ENCODE results near the gene PC. TPM values are rescaled to one million over a fixed set of nuclear protein-coding genes. Genes with fewer than 3 reads are reported as not detected.

Gene PC
- total RNA-seq, 4 donors from 2014 or later: 4.7 to 7.0 (median 5.6) TPM

- peaks cover 0 to 60% of the 10 kb centered on the region in 2 donors for H3K36me3 ChIP-seq
- peaks cover 0 to 21% (median 10%) of the 10 kb centered on the region in 3 donors for H3K4me1 ChIP-seq
- H3K27me3 ChIP-seq: no peaks in the 10 kb centered on the region
- ATAC-seq: no peak
- TF ChIP-seq EP300 (IDR thresholded peaks at IDR 0.05) (no peak), CTCF (IDR thresholded peaks at IDR 0.05) (no peak), POLR2AphosphoS5 (IDR thresholded peaks at IDR 0.05) (peak; percentile 6), POLR2A (IDR thresholded peaks at IDR 0.05) (no peak)
- H3K9me3 ChIP-seq: no peaks in the 10 kb centered on the region
- WGBS, 2 donors (ENCODE audit: low coverage in 1 of 2): 58% methylated on average over 4 of the region's 28 CpGs; no CpG with 5 or more reads in 1 of the 2 donors
- H3K27ac ChIP-seq: no peak overlapping the region
- no peak overlapping the region for H3K4me3 ChIP-seq
These were observed 109.3 kb downstream of the PC start for GRCh38 chr11:66848671-66849500.

- peaks cover 0 to 24% (median 10%) of the 10 kb centered on the region in 3 donors for H3K4me1 ChIP-seq
- no peaks in the 10 kb centered on the region for H3K9me3 ChIP-seq
- no peak overlapping the region for H3K27ac ChIP-seq
- no peaks in the 10 kb centered on the region for H3K27me3 ChIP-seq
- TF ChIP-seq CTCF (IDR thresholded peaks at IDR 0.05): no peak
- no peak for ATAC-seq
- H3K36me3 ChIP-seq: peaks cover 0 to 60% of the 10 kb centered on the region in 2 donors
- WGBS, 2 donors (ENCODE audit: low coverage in 1 of 2): 64 to 79% methylated on average over 4 to 5 of the region's 14 CpGs
- H3K4me3 ChIP-seq: no peak overlapping the region
These were observed 110.5 kb downstream of the PC start for GRCh38 chr11:66847461-66848232.

- no peaks in the 10 kb centered on the region for H3K27me3 ChIP-seq
- no peak for TF ChIP-seq EP300 (IDR thresholded peaks at IDR 0.05)
- no peak for TF ChIP-seq POLR2AphosphoS5 (IDR thresholded peaks at IDR 0.05)
- TF ChIP-seq POLR2A (IDR thresholded peaks at IDR 0.05): no peak
- TF ChIP-seq CTCF (IDR thresholded peaks at IDR 0.05): no peak
- H3K36me3 ChIP-seq: peaks cover 0 to 60% of the 10 kb centered on the region in 2 donors
- H3K27ac ChIP-seq: no peak overlapping the region
- ATAC-seq: no peak
- peaks cover 3 to 34% (median 16%) of the 10 kb centered on the region in 3 donors for H3K4me1 ChIP-seq
- H3K4me3 ChIP-seq: no peak overlapping the region
- H3K9me3 ChIP-seq: no peaks in the 10 kb centered on the region
- WGBS, 2 donors (ENCODE audit: low coverage in 1 of 2): 86% methylated on average over 4 of the region's 4 CpGs; no CpG with 5 or more reads in 1 of the 2 donors
These were observed 111.5 kb downstream of the PC start for GRCh38 chr11:66846671-66847091.

- Histone ChIP-seq H3K36me3 (peaks cover 0 to 60% of the 10 kb centered on the region in 2 donors), H3K4me3 (no peak overlapping the region), H3K27me3 (no peaks in the 10 kb centered on the region), H3K27ac (no peak overlapping the region), H3K4me1 (peaks cover 3 to 42% (median 20%) of the 10 kb centered on the region in 3 donors), H3K9me3 (no peaks in the 10 kb centered on the region)
- no peak for ATAC-seq
- WGBS, 2 donors (ENCODE audit: low coverage in 1 of 2): 50% methylated on average over 1 of the region's 9 CpGs; no CpG with 5 or more reads in 1 of the 2 donors
- TF ChIP-seq POLR2A (IDR thresholded peaks at IDR 0.05) (no peak), EP300 (IDR thresholded peaks at IDR 0.05) (no peak), POLR2AphosphoS5 (IDR thresholded peaks at IDR 0.05) (no peak), CTCF (IDR thresholded peaks at IDR 0.05) (no peak)
These were observed 112.3 kb downstream of the PC start for GRCh38 chr11:66845876-66846212.
